Activated B cell treated with CpG ODN at 0.5 μM for 24 hours (primary cell): ENCODE data around the gene ADGRL1. TPM values are rescaled to one million over a fixed set of nuclear protein-coding genes. Genes with fewer than 3 reads are reported as not detected.

ENCODE experiments used
- ATAC-seq: fragments of 200-7000 bp; cut with Tn5 transposase; one replicate; pipeline ENCODE4 v1.10.0; 2021; ENCODE audit warnings: low read depth, mild to moderate bottlenecking, moderate library complexity
- CTCF ChIA-PET: fragments of 350-600 bp; sonication (Branson Sonifier 250); formaldehyde crosslinking; loops from one replicate; lab custom pipeline; 2021; ENCODE audit warnings: antibody characterized with exemption; lab: Charles Lee
- POLR2A ChIA-PET: fragments of 350-600 bp; sonication (Branson Sonifier 250); formaldehyde crosslinking; loops from one replicate; lab custom pipeline; 2021; ENCODE audit warnings: antibody characterized with exemption; lab: Charles Lee
- DNase-seq: peaks from one replicate; pipeline ENCODE4 v3.0.0; 2022
- H3K27ac Mint-ChIP-seq: one replicate; pipeline ENCODE4 v1.8.0; 2020; ENCODE audit warnings: mixed read lengths
- H3K27me3 Mint-ChIP-seq: one replicate; pipeline ENCODE4 v1.8.0; 2021; ENCODE audit warnings: mixed read lengths
- H3K36me3 Mint-ChIP-seq: one replicate; pipeline ENCODE4 v1.8.0; 2021; ENCODE audit warnings: low read depth, mixed read lengths
- H3K4me1 Mint-ChIP-seq: one replicate; pipeline ENCODE4 v1.8.0; 2021; ENCODE audit warnings: mixed read lengths
- H3K4me3 Mint-ChIP-seq: one replicate; pipeline ENCODE4 v1.8.0; 2020; ENCODE audit warnings: mild to moderate bottlenecking, mixed read lengths
- H3K9me3 Mint-ChIP-seq: one replicate; pipeline ENCODE4 v1.8.0; 2020; ENCODE audit warnings: mixed read lengths
- CTCF ChIP-seq: fragments of 200-600 bp; IDR thresholded peaks from one replicate; pipeline ENCODE4 v1.8.0; 2022; ENCODE audit warnings: antibody characterized with exemption, mild to moderate bottlenecking
- intact Hi-C: fragments of 100-400 bp; cut with micrococcal nuclease; formaldehyde crosslinking; loops from one replicate; pipeline ENCODE4 v1.15.1; 2024
- total RNA-seq: library from RNA; stranded (reverse); gene quantifications from 2 replicates; pipeline ENCODE4 v1.2.3, GENCODE V29; 2022

ADGRL1 gene
- total RNA-seq, 1 donor from 2014 or later: 1.4 TPM

- peaks cover 3% of the 10 kb centered on the region for H3K4me1 Mint-ChIP-seq
- ChIA-PET POLR2A (no interaction called here), CTCF (interaction anchor here (1.4 kb wide), 1 partner anchor 222 kb away, joined by 4 read pairs; no protein-coding TSS in a partner anchor)
- no peak for TF ChIP-seq CTCF
- H3K27ac Mint-ChIP-seq: no peak overlapping the region
- H3K36me3 Mint-ChIP-seq: no peaks in the 10 kb centered on the region
- intact Hi-C loops: no loop called here
- H3K27me3 Mint-ChIP-seq: no peaks in the 10 kb centered on the region
- ATAC-seq (no peak), DNase-seq (no peak)
- no peak overlapping the region for H3K4me3 Mint-ChIP-seq
- H3K9me3 Mint-ChIP-seq: no peaks in the 10 kb centered on the region
Observed at GRCh38 chr19:14127176-14127575, 78.8 kb downstream of the ADGRL1 start.

- peaks cover 1% of the 10 kb centered on the region for H3K36me3 Mint-ChIP-seq
- H3K27me3 Mint-ChIP-seq: no peaks in the 10 kb centered on the region
- no peak for ATAC-seq
- POLR2A ChIA-PET: interaction anchor here (0.7 kb wide), 1 partner anchor 489 kb away, joined by 4 read pairs; no protein-coding TSS in a partner anchor
- H3K4me3 Mint-ChIP-seq: no peak overlapping the region
- DNase-seq: no peak
- CTCF ChIA-PET: no interaction called here
- H3K4me1 Mint-ChIP-seq: peaks cover 8% of the 10 kb centered on the region
- no peak for TF ChIP-seq CTCF
- H3K9me3 Mint-ChIP-seq: no peaks in the 10 kb centered on the region
- intact Hi-C loops: no loop called here
- no peak overlapping the region for H3K27ac Mint-ChIP-seq
Observed at GRCh38 chr19:14122924-14123323, 83.0 kb downstream of the ADGRL1 start.

GRCh38 chr19:14120497-14120780, 85.5 kb downstream of the ADGRL1 start:
- POLR2A ChIA-PET: interaction anchor here (1.1 kb wide), 1 partner anchor 16 kb away, joined by 5 read pairs; the partner anchor contains the start of gene ASF1B
- Mint-ChIP-seq H3K4me3 (no peak overlapping the region), H3K36me3 (peaks cover 1% of the 10 kb centered on the region), H3K4me1 (peaks cover 26% of the 10 kb centered on the region), H3K27ac (no peak overlapping the region), H3K27me3 (no peaks in the 10 kb centered on the region), H3K9me3 (no peaks in the 10 kb centered on the region)
- intact Hi-C loops: no loop called here
- no peak for TF ChIP-seq CTCF
- DNase-seq (no peak), ATAC-seq (no peak)
- CTCF ChIA-PET: no interaction called here

DNA sequence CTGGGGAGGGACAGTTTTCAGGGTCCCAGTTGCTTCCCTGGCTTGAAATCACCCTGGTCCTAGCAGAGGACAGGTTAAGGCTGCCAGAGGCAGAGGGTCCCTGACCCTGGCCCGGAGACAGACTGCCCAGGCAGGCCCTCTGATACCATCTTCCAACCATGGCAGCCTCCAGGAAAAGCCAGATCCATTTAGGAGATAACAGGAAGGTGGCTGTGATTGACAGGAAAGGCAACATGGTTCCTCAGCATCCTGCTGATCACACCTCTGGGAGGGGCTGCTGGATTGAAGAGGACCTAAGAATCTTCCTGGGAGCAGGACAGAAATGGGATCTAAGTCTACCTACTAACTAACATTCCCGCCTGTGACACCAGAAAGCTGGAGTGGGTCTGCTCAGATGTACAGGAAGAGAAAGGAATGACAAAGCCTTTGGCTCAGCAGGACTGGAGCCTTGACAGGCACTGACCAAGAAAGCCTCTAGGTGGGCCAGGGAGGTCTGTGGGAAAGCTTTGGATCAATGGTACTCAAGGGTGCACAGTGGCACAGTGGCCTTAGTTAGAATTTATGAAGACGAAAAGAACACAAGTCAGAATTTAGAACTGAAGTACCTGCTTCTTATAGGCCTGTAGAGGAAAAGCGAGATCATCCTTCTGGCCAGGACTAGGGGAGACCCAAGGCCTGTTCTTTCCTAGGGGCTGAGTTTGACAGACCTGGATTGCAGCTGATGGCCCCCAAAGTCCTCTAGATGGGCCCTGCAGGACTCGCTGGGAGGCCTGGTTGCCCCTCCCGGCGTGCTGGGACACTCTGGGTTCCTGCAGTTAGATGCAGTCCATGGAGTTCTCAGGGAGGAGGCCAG, 86.1 kb downstream of the ADGRL1 start:
- DNase-seq (no peak), ATAC-seq (no peak)
- Mint-ChIP-seq H3K36me3 (peaks cover 1% of the 10 kb centered on the region), H3K27ac (no peak overlapping the region), H3K4me1 (peaks cover 32% of the 10 kb centered on the region), H3K4me3 (no peak overlapping the region), H3K9me3 (no peaks in the 10 kb centered on the region), H3K27me3 (no peaks in the 10 kb centered on the region)
- ChIA-PET POLR2A (no interaction called here), CTCF (no interaction called here)
- TF ChIP-seq CTCF: no peak
- intact Hi-C loops: loop anchor here (10.0 kb wide), 1 partner anchor 325 kb away; the partner anchor contains the start of gene ZSWIM4

DNA sequence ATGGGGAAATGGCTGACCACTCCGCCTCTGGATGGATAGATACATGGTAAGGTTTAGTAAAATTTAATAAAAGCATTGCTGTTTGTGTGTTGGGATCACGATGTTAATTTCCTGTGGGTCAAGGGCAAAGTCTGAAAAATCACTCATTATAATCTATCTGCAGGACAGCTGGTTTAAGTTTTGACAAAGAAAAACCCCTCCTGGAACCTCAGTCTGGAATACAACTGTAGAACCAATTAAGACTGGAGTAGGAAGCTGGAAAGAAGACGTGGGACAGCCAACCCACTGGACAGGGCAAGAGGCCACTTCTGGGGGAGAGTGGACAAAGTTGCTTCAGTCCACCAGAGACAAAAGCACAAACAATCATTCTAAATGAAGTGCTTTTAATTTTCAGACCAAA, 86.8 kb downstream of the ADGRL1 start:
- Mint-ChIP-seq H3K27me3 (no peaks in the 10 kb centered on the region), H3K4me3 (peak overlapping the region; percentile 85), H3K4me1 (peaks cover 38% of the 10 kb centered on the region), H3K27ac (peak overlapping the region; percentile 68), H3K36me3 (peaks cover 1% of the 10 kb centered on the region), H3K9me3 (no peaks in the 10 kb centered on the region)
- DNase-seq (no peak), ATAC-seq (no peak)
- ChIA-PET POLR2A (no interaction called here), CTCF (no interaction called here)
- TF ChIP-seq CTCF: no peak
- intact Hi-C loops: loop anchor here (10.0 kb wide), 1 partner anchor 324 kb away; the partner anchor contains the start of gene ZSWIM4
